Mammary epithelial cell (primary cell): ENCODE results near the gene POU6F2.

Source experiments
- CTCF ChIP-seq, 2 donors: IDR thresholded peaks in 1 of 2; conservative IDR thresholded peaks in 1 of 2; 2 replicates each; pipeline ENCODE4 v1.5.1; 2011 to 2012; ENCODE audit warnings: inconsistent platforms in 2 of 2, low read length in 2 of 2, mild to moderate bottlenecking in 2 of 2, control low read depth in 1 of 2, low read depth in 1 of 2; ENCODE audit not compliant: insufficient read depth in 1 of 2; ENCODE audit errors: extremely low read depth in 1 of 2
- EZH2 ChIP-seq: IDR thresholded peaks from 2 replicates; pipeline ENCODE4 v1.6.1; 2012; ENCODE audit warnings: low read length, inconsistent platforms, borderline replicate concordance

- TF ChIP-seq CTCF (conservative IDR thresholded peaks at IDR 0.05 in 1 of 2, IDR thresholded peaks at IDR 0.05 in 1 of 2; ENCODE audit: extremely low read depth in 1 of 2, insufficient read depth in 1 of 2, low read depth in 1 of 2, low read length in 2 of 2), result no peak
- TF ChIP-seq EZH2, result no peak
Observed at GRCh38 chr7:38955892-38956291, 21.8 kb upstream of the POU6F2 start.
